Uterus (tissue), 2 donors: ENCODE measurements around the gene WDR27.

ENCODE experiments used
- POLR2A ChIP-seq, 2 donors: fragments of 450-650 bp; IDR thresholded peaks; one replicate each; pipeline ENCODE4 v1.6.1; 2016; ENCODE audit warnings: antibody characterized with exemption in 2 of 2, mild to moderate bottlenecking in 1 of 2, moderate library complexity in 1 of 2
- TF ChIP-seq, protein P1 (sequence below), 4 experiments: fragments of 200-600 bp in 2 of 4; fragments of 450-650 bp in 2 of 4; sonication (generic) in 2 of 4; IDR thresholded peaks; one replicate each; pipeline ENCODE4 v1.5.1; 2016 to 2019; ENCODE audit warnings: antibody characterized with exemption in 4 of 4, mild to moderate bottlenecking in 2 of 4, moderate library complexity in 1 of 4

DNA sequence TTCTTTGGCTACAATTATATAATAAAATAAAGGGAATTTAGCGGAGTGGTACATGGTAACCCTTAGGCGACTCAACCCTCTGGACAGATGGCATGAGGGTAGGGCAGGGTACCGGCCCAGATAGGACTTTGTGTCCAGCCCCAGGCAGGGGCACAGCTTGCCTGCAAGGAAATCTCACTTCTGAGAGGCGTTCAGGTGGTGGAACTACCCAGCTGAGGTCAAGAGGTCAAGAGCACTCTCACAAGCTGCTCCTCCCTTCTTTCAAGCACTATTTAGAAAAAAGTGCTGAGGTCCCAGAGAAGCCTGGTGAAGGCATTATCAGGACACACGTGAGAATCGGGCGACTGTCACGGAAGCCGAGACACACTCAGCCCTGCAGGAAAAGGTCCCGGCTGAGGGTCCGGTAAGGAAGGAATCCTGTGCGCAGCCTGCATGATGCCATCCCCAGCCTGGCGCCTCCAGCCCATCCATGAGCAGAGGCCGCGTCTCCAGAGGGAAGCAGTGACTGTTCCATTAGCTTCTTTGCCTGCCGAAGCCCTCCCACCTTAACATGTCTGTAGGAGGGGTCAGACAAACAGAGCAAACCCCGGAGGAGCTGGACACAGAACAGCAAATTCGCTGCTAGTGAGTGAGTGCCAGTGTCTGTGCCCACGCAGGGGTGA lies 54.8 kb downstream of the WDR27 start:
- TF ChIP-seq POLR2A (IDR thresholded peaks at IDR 0.05), result no peak
- TF ChIP-seq, protein P1, sequence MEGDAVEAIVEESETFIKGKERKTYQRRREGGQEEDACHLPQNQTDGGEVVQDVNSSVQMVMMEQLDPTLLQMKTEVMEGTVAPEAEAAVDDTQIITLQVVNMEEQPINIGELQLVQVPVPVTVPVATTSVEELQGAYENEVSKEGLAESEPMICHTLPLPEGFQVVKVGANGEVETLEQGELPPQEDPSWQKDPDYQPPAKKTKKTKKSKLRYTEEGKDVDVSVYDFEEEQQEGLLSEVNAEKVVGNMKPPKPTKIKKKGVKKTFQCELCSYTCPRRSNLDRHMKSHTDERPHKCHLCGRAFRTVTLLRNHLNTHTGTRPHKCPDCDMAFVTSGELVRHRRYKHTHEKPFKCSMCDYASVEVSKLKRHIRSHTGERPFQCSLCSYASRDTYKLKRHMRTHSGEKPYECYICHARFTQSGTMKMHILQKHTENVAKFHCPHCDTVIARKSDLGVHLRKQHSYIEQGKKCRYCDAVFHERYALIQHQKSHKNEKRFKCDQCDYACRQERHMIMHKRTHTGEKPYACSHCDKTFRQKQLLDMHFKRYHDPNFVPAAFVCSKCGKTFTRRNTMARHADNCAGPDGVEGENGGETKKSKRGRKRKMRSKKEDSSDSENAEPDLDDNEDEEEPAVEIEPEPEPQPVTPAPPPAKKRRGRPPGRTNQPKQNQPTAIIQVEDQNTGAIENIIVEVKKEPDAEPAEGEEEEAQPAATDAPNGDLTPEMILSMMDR (IDR thresholded peaks at IDR 0.05), result no peak
